HepG2 (cell line): Measurements from ENCODE around the gene VWA1. TPM values are rescaled to one million over a fixed set of nuclear protein-coding genes. Genes with fewer than 3 reads are reported as not detected.

Experiments used
- ATAC-seq: fragments of 200-7000 bp; cut with Tn5 transposase; 3 replicates; pipeline ENCODE4 v1.9.1; 2020; ENCODE audit warnings: mild to moderate bottlenecking, moderate library complexity
- BruUV-seq: library from RNA; stranded (reverse); fragments of 400-500 nt; replicated peaks from 2 replicates; lab custom pipeline; 2021; lab: Mats Ljungman, UMichigan
- CTCF ChIA-PET: fragments of 300-600 bp; formaldehyde crosslinking; extraction: SDS; loops from one replicate; lab custom pipeline; 2021; ENCODE audit warnings: low total read pairs, inconsistent platforms, low intra/inter-chr PET ratio; lab: Yijun Ruan, JAX
- POLR2A ChIA-PET: fragments of 350-600 bp; sonication (Branson Sonifier 250); formaldehyde crosslinking; loops from one replicate; lab custom pipeline; 2020; ENCODE audit warnings: antibody characterized with exemption, inconsistent platforms; lab: Yijun Ruan, JAX
- DNase-seq: peaks from one replicate; pipeline ENCODE4 v3.0.0-alpha.2; 2015; ENCODE audit warnings: low spot score
- FAIRE-seq: peaks from 3 replicates; lab custom pipeline; 2011; peaks lifted over from hg19 to GRCh38; lab: Jason Lieb, UNC
- H2AFZ ChIP-seq: one replicate; pipeline ENCODE4 v1.6.1; 2011; ENCODE audit warnings: low read length, inconsistent platforms
- H3K27ac ChIP-seq: fragments of 300-600 bp; 3 replicates; pipeline ENCODE4 v1.8.0; 2011; ENCODE audit warnings: mixed run types, mild to moderate bottlenecking, mixed read lengths, low read length, inconsistent platforms; ENCODE audit not compliant: insufficient read depth; ENCODE audit errors: extremely low read length
- H3K27me3 ChIP-seq, 2 experiments: fragments of 200-600 bp in 1 of 2; 2 replicates in 1 of 2; 3 replicates in 1 of 2; pipeline versions ENCODE4 v1.6.0 to v1.8.0; 2011; ENCODE audit warnings: low read length in 2 of 2, mild to moderate bottlenecking in 2 of 2, moderate library complexity in 2 of 2, inconsistent platforms in 1 of 2; ENCODE audit not compliant: insufficient read depth in 2 of 2, control insufficient read depth in 1 of 2
- H3K36me3 ChIP-seq, 2 experiments: fragments of 200-600 bp in 1 of 2; replicated peaks in 1 of 2; 2 replicates in 1 of 2; 3 replicates in 1 of 2; pipeline versions ENCODE4 v1.5.1 to v1.8.0; 2011; ENCODE audit warnings: low read length in 2 of 2, inconsistent platforms in 1 of 2; ENCODE audit not compliant: insufficient read depth in 2 of 2, control insufficient read depth in 1 of 2
- H3K4me1 ChIP-seq: 2 replicates; pipeline ENCODE4 v1.5.1; 2012; ENCODE audit warnings: low read length, inconsistent platforms; ENCODE audit not compliant: insufficient read depth
- H3K4me2 ChIP-seq: 2 replicates; pipeline ENCODE4 v1.6.0; 2011; ENCODE audit warnings: low read depth, low read length, inconsistent platforms
- H3K4me3 ChIP-seq, 3 experiments: fragments of 200-600 bp in 1 of 3; sonication (generic), shearing (Covaris generic) in 1 of 3; replicated peaks in 1 of 3; 2 replicates each; pipeline ENCODE4 v1.5.1; 2011 to 2016; ENCODE audit warnings: low read length in 3 of 3, inconsistent platforms in 2 of 3, low read depth in 2 of 3, mild to moderate bottlenecking in 2 of 3, control low read depth in 1 of 3, mixed read lengths in 1 of 3; ENCODE audit not compliant: insufficient read depth in 1 of 3
- H3K79me2 ChIP-seq: one replicate; pipeline ENCODE4 v1.6.1; 2011; ENCODE audit warnings: low read length, inconsistent platforms; ENCODE audit not compliant: insufficient read depth
- H3K9ac ChIP-seq: 2 replicates; pipeline ENCODE4 v1.6.0; 2011; ENCODE audit warnings: mild to moderate bottlenecking, low read depth, low read length, inconsistent platforms; ENCODE audit not compliant: insufficient read depth
- H3K9me3 ChIP-seq: 2 replicates; pipeline ENCODE4 v1.5.1; 2012; ENCODE audit warnings: mild to moderate bottlenecking, low read length
- H4K20me1 ChIP-seq: 2 replicates; pipeline ENCODE4 v1.6.0; 2011; ENCODE audit warnings: inconsistent platforms, mild to moderate bottlenecking, low read length, moderate library complexity; ENCODE audit not compliant: insufficient read depth
- AGO2 ChIP-seq: fragments of 200-400 bp; formaldehyde crosslinking; optimal IDR thresholded peaks from 2 replicates; pipeline ENCODE3; 2017; ENCODE audit warnings: mild to moderate bottlenecking, low read depth, low read length, moderate library complexity
- AKNA ChIP-seq: sonication (generic); formaldehyde crosslinking; IDR thresholded peaks from 2 replicates; pipeline ENCODE4 v1.4.0; 2020; ENCODE audit warnings: missing genetic modification reagents, borderline replicate concordance
- ARID2 ChIP-seq: sonication (generic); formaldehyde crosslinking; IDR thresholded peaks from 2 replicates; pipeline ENCODE4 v1.8.1; 2022; ENCODE audit warnings: mild to moderate bottlenecking, missing genetic modification reagents, borderline replicate concordance
- CBX5 ChIP-seq: sonication (generic); formaldehyde crosslinking; IDR thresholded peaks from 2 replicates; pipeline ENCODE4 v1.4.0; 2020; ENCODE audit warnings: missing genetic modification reagents, borderline replicate concordance
- CHD2 ChIP-seq: IDR thresholded peaks from 2 replicates; pipeline ENCODE4 v1.6.1; 2011; ENCODE audit warnings: low read depth, low read length, improper control_type of control experiment
- HDAC2 ChIP-seq: sonication (generic); formaldehyde crosslinking; IDR thresholded peaks from 2 replicates; pipeline ENCODE4 v1.4.0; 2020; ENCODE audit warnings: missing genetic modification reagents
- NONO ChIP-seq, 2 experiments: fragments of 450-650 bp in 1 of 2; sonication (generic) in 1 of 2; formaldehyde crosslinking in 1 of 2; IDR thresholded peaks in 1 of 2; conservative IDR thresholded peaks in 1 of 2; 2 replicates each; pipeline versions ENCODE4 v1.6.1 to v1.8.0; 2017 to 2022; ENCODE audit warnings: mild to moderate bottlenecking in 1 of 2, missing genetic modification reagents in 1 of 2, moderate library complexity in 1 of 2
- NR2F6 ChIP-seq, 2 experiments: IDR thresholded peaks; 2 replicates each; pipeline ENCODE4 v1.6.1; 2016; ENCODE audit warnings: antibody characterized with exemption in 1 of 2, mild to moderate bottlenecking in 1 of 2
- PCBP1 ChIP-seq: fragments of 200-400 bp; formaldehyde crosslinking; IDR thresholded peaks from 2 replicates; pipeline ENCODE4 v1.6.1; 2017; ENCODE audit warnings: mild to moderate bottlenecking, low read depth, low read length, borderline replicate concordance
- SAP130 ChIP-seq: IDR thresholded peaks from 2 replicates; pipeline ENCODE4 v1.6.1; 2016; ENCODE audit warnings: low read depth
- SRSF4 ChIP-seq: fragments of 200-400 bp; formaldehyde crosslinking; IDR thresholded peaks from one replicate; pipeline ENCODE4 v1.6.1; 2018; ENCODE audit warnings: mild to moderate bottlenecking, low read depth, low read length, moderate library complexity; ENCODE audit not compliant: poor library complexity, severe bottlenecking
- STAG1 ChIP-seq: sonication (generic); formaldehyde crosslinking; IDR thresholded peaks from 2 replicates; pipeline ENCODE4 v1.4.0; 2020; ENCODE audit warnings: missing genetic modification reagents
- ZNF326 ChIP-seq: sonication (generic); formaldehyde crosslinking; IDR thresholded peaks from 2 replicates; pipeline ENCODE4 v1.4.0; 2020; ENCODE audit warnings: missing genetic modification reagents, borderline replicate concordance
- ZNF367 ChIP-seq: sonication (generic); formaldehyde crosslinking; IDR thresholded peaks from 2 replicates; pipeline ENCODE4 v1.4.0; 2020; ENCODE audit warnings: missing genetic modification reagents, borderline replicate concordance
- ZNF558 ChIP-seq: sonication (generic); formaldehyde crosslinking; IDR thresholded peaks from 2 replicates; pipeline ENCODE4 v1.9.0; 2022; ENCODE audit warnings: mild to moderate bottlenecking, missing genetic modification reagents, borderline replicate concordance
- ZNF564 ChIP-seq: sonication (generic); formaldehyde crosslinking; IDR thresholded peaks from 2 replicates; pipeline ENCODE4 v1.8.1; 2023; ENCODE audit warnings: mild to moderate bottlenecking, missing genetic modification reagents
- ZNF740 ChIP-seq: sonication (generic); formaldehyde crosslinking; IDR thresholded peaks from 2 replicates; pipeline ENCODE4 v1.4.0; 2020; ENCODE audit warnings: missing genetic modification reagents
- ZNF879 ChIP-seq: sonication (generic); formaldehyde crosslinking; IDR thresholded peaks from 2 replicates; pipeline ENCODE4 v1.8.1; 2023; ENCODE audit warnings: missing genetic modification reagents
- ZNF883 ChIP-seq: sonication (generic); formaldehyde crosslinking; IDR thresholded peaks from 2 replicates; pipeline ENCODE4 v1.5.1; 2020; ENCODE audit warnings: mild to moderate bottlenecking, missing genetic modification reagents; ENCODE audit errors: not compliant biosample characterization
- WGBS: methylation state at CpG from one replicate; pipeline ENCODE4 v1.1.6; 2017; ENCODE audit warnings: low lambda C conversion rate; 5-methylcytosine and 5-hydroxymethylcytosine counted together
- in situ Hi-C: cut with HindIII; loops from 2 replicates; pipeline ENCODE4 v1.10.0; 2017; ENCODE audit warnings: low pct_unique_long_range_greater_than_20kb; ENCODE audit not compliant: extremely low pct_ligation_motif_present
- intact Hi-C: fragments of 100-400 bp; cut with micrococcal nuclease; formaldehyde crosslinking; loops from one replicate; pipeline ENCODE4 v1.10.0; 2022; ENCODE audit not compliant: unreplicated experiment
- polyA plus RNA-seq, 8 experiments: library from polyadenylated mRNA; depleted of rRNA in 3 of 8; stranded (reverse) in 7 of 8; unstranded in 1 of 8; fragments of >200 nt; fragmentation: Illumina TruSeq in 4 of 8; extraction: Trizol in 4 of 8; gene quantifications; 2 replicates each; pipeline versions ENCODE4 v1.2.1 to v1.2.3, GENCODE V29; 2011 to 2016; ENCODE audit warnings: low read depth in 4 of 8, missing spikeins in 1 of 8, mixed read lengths in 1 of 8; ENCODE audit not compliant: insufficient read depth in 1 of 8
- total RNA-seq, 5 experiments: library from RNA; depleted of rRNA; stranded (reverse); fragments of >200 nt; fragmentation: Illumina TruSeq; extraction: Trizol; gene quantifications; 2 replicates each; pipeline ENCODE4 v1.2.3, GENCODE V29; 2016; ENCODE audit warnings: low read depth in 1 of 5
- TF ChIP-seq, protein P1 (sequence below): sonication (generic); formaldehyde crosslinking; IDR thresholded peaks from 2 replicates; pipeline ENCODE4 v1.5.0; 2020; ENCODE audit warnings: missing genetic modification reagents

The VWA1 gene
- total and polyA plus RNA-seq, 2 of the 13 experiments (the other 11 are each of a cell fraction or from before 2014, with no cell fraction given), result 40.9 to 57.5 TPM

DNA sequence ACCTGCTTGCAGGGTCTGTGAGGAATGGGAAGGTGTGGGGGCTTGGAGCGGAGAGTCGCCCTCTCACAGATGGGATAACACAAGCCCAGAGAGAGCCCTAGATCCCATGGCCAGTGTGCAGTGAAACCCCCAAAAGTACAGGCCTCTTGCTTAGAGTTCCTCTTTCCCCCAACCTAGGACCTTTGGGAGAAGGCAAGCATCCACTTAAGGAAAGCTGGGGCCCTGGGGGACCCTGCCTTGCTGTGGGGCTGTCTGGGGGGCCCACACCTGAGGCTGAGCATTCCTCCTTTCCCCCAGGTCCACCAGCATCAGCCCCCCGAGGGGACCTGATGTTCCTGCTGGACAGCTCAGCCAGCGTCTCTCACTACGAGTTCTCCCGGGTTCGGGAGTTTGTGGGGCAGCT lies 1.1 kb downstream of the VWA1 start:
- H3K36me3 ChIP-seq, result peaks cover 0 to 2% of the 10 kb centered on the region in 2 experiments; a peak in 1 of 5 replicates
- H3K27me3 ChIP-seq, result no peaks in the 10 kb centered on the region
- FAIRE-seq (no peak), ATAC-seq (no peak), DNase-seq (no peak)
- ChIA-PET POLR2A (interaction anchor here (1.1 to 11.0 kb wide), 9 partner anchors 11 to 69 kb away, joined by 3 to 355 read pairs (median 7); partner anchors contain the start of genes ANKRD65, CCNL2 and MRPL20), CTCF (no interaction called here)
- intact Hi-C loops, result no loop called here
- H3K4me1 ChIP-seq, result peaks cover 58% of the 10 kb centered on the region
- no peaks in the 10 kb centered on the region for H3K9me3 ChIP-seq
- peak overlapping the region; percentile 72 to 88 (median 84) for H3K4me3 ChIP-seq
- in situ Hi-C loops, result loop anchor here (5.0 kb wide), 1 partner anchor 34 kb away; no protein-coding TSS in a partner anchor
- peak overlapping the region; percentile 20 for H3K27ac ChIP-seq
- WGBS, result no CpG with 5 or more reads among the region's 7 CpGs
- H3K4me2 ChIP-seq, result peak overlapping the region; percentile 94
- BruUV-seq, result no TSS peak
- H3K79me2 ChIP-seq, result peaks cover 31% of the 10 kb centered on the region
- no peak overlapping the region for H2AFZ ChIP-seq
- peak overlapping the region; percentile 74 for H3K9ac ChIP-seq
- H4K20me1 ChIP-seq, result no peaks in the 10 kb centered on the region
- TF ChIP-seq SRSF4, result no peak
- no peak for TF ChIP-seq ZNF740
- TF ChIP-seq CBX5 (CRISPR knock-in tag), result no peak
- no peak for TF ChIP-seq SAP130 (CRISPR knock-in tag)
- TF ChIP-seq ZNF883, result peak; percentile 5
- no peak for TF ChIP-seq ZNF367 (CRISPR knock-in tag)
- TF ChIP-seq ARID2 (CRISPR knock-in tag), result 0 out of 2 replicates have a peak, but pooled peaks have one; percentile 56
- no peak for TF ChIP-seq ZNF564 (CRISPR knock-in tag)
- no peak for TF ChIP-seq CHD2
- no peak for TF ChIP-seq PCBP1
- TF ChIP-seq NONO (IDR thresholded peaks at IDR 0.05), result no peak
- no peak for TF ChIP-seq NONO (CRISPR knock-in tag; conservative IDR thresholded peaks at IDR 0.05)
- TF ChIP-seq STAG1 (CRISPR knock-in tag), result no peak
- TF ChIP-seq, protein P1, sequence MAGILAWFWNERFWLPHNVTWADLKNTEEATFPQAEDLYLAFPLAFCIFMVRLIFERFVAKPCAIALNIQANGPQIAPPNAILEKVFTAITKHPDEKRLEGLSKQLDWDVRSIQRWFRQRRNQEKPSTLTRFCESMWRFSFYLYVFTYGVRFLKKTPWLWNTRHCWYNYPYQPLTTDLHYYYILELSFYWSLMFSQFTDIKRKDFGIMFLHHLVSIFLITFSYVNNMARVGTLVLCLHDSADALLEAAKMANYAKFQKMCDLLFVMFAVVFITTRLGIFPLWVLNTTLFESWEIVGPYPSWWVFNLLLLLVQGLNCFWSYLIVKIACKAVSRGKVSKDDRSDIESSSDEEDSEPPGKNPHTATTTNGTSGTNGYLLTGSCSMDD, result no peak
- TF ChIP-seq ZNF326, result no peak
- TF ChIP-seq ZNF558 (CRISPR knock-in tag), result no peak
- TF ChIP-seq AGO2, result no peak
- no peak for TF ChIP-seq AKNA (CRISPR knock-in tag)
- TF ChIP-seq ZNF879 (CRISPR knock-in tag), result no peak
- no peak for TF ChIP-seq NR2F6 (IDR thresholded peaks at IDR 0.05)
- TF ChIP-seq NR2F6 (CRISPR knock-in tag; IDR thresholded peaks at IDR 0.05), result no peak
- no peak for TF ChIP-seq HDAC2 (CRISPR knock-in tag)
